ENCODE measurements around the gene RFT1.
A peak's percentile ranks its signal among the peaks of the same experiment; 100 is the strongest.

RFT1 gene

GRCh38 chr3:53130179-53131061 lies at the start of gene RFT1:
Gene RFT1 (minus strand): TSS chr3:53130435. CDS start chr3:53130400, 35 bp downstream.
- peak; percentile 97 for DNase-seq

- no peak for DNase-seq
Observed at GRCh38 chr3:53179580-53179979, 49.3 kb upstream of the RFT1 start.

- DNase-seq = no peak
Observed at GRCh38 chr3:53178246-53178645, 48.0 kb upstream of the RFT1 start.

GRCh38 chr3:53175613-53176540 lies 45.6 kb upstream of the RFT1 start:
- DNase-seq = no peak

GRCh38 chr3:53174346-53175250 lies 44.4 kb upstream of the RFT1 start:
- DNase-seq = no peak

GRCh38 chr3:53173107-53173506 lies 42.9 kb upstream of the RFT1 start:
- no peak for DNase-seq

- DNase-seq = no peak
Observed at GRCh38 chr3:53171827-53172505, 41.7 kb upstream of the RFT1 start.

- DNase-seq = no peak
Observed at GRCh38 chr3:53171064-53171418, 40.8 kb upstream of the RFT1 start.

GRCh38 chr3:53170325-53171063 lies 40.3 kb upstream of the RFT1 start:
- DNase-seq = no peak

GRCh38 chr3:53169832-53170324 lies 39.6 kb upstream of the RFT1 start:
- no peak for DNase-seq

- DNase-seq = no peak
Observed at GRCh38 chr3:53169045-53169831, 39.0 kb upstream of the RFT1 start.

- no peak for DNase-seq
Observed at GRCh38 chr3:53168175-53168923, 38.1 kb upstream of the RFT1 start.

GRCh38 chr3:53167418-53168174 lies 37.4 kb upstream of the RFT1 start:
- DNase-seq = no peak

- peak; percentile 68 for DNase-seq
Observed at GRCh38 chr3:53166781-53167291, 36.6 kb upstream of the RFT1 start.

GRCh38 chr3:53166206-53166605 lies 36.0 kb upstream of the RFT1 start:
- no peak for DNase-seq

- DNase-seq = no peak
Observed at GRCh38 chr3:53164911-53165310, 34.7 kb upstream of the RFT1 start.

GRCh38 chr3:53163444-53164387 lies 33.5 kb upstream of the RFT1 start:
- no peak for DNase-seq

All from right hindlimb (tissue), 1 donor.